GM03348 (cell line): ENCODE data around the gene FARP1.
A peak's percentile ranks its signal among the peaks of the same experiment; 100 is the strongest.

Experiments used
- DNase-seq: peaks from one replicate; pipeline ENCODE4 v3.0.0; 2012; ENCODE audit warnings: low spot score

Gene FARP1

GRCh38 chr13:98133946-98134345 lies 8.9 kb upstream of the FARP1 start:
- DNase-seq, result no peak

- DNase-seq, result no peak
These were observed 8.0 kb upstream of the FARP1 start for GRCh38 chr13:98134901-98135300.

- no peak for DNase-seq
These were observed 1.8 kb upstream of the FARP1 start for GRCh38 chr13:98141091-98141490.

GRCh38 chr13:98141509-98142379 lies 1.1 kb upstream of the FARP1 start:
- no peak for DNase-seq

GRCh38 chr13:98143157-98143553 lies 261 bp downstream of the FARP1 start:
- DNase-seq, result no peak

GRCh38 chr13:98143601-98144026 lies 720 bp downstream of the FARP1 start:
- DNase-seq, result peak; percentile 55

GRCh38 chr13:98144027-98144741 lies 1.3 kb downstream of the FARP1 start:
- peak; percentile 59 for DNase-seq

- DNase-seq, result peak; percentile 52
These were observed 2.0 kb downstream of the FARP1 start for GRCh38 chr13:98144801-98145350.

- DNase-seq, result no peak
These were observed 4.6 kb downstream of the FARP1 start for GRCh38 chr13:98147521-98147920.

GRCh38 chr13:98150832-98151479 lies 8.1 kb downstream of the FARP1 start:
- no peak for DNase-seq

- no peak for DNase-seq
These were observed 12.7 kb downstream of the FARP1 start for GRCh38 chr13:98155475-98156109.

- no peak for DNase-seq
These were observed 13.4 kb downstream of the FARP1 start for GRCh38 chr13:98156259-98156658.

- no peak for DNase-seq
These were observed 14.3 kb downstream of the FARP1 start for GRCh38 chr13:98157188-98157587.

GRCh38 chr13:98157609-98158008 lies 14.7 kb downstream of the FARP1 start:
- DNase-seq, result no peak

- no peak for DNase-seq
These were observed 15.4 kb downstream of the FARP1 start for GRCh38 chr13:98158172-98158899.

GRCh38 chr13:98162935-98163334 lies 20.0 kb downstream of the FARP1 start:
- DNase-seq, result no peak

- no peak for DNase-seq
These were observed 26.4 kb downstream of the FARP1 start for GRCh38 chr13:98169331-98169730.

- DNase-seq, result peak; percentile 59
These were observed 29.2 kb downstream of the FARP1 start for GRCh38 chr13:98171900-98172589.

- DNase-seq, result no peak
These were observed 29.9 kb downstream of the FARP1 start for GRCh38 chr13:98172590-98173422.
